ENCODE results near the gene RXRB.
"Not testable (repeated sequence)": the region's sequence is repeated elsewhere in the genome, so short reads cannot be mapped to it uniquely, and the experiment has no call there.

Gene RXRB

GRCh38 chr6:33200219-33201146 is at the start of gene RXRB, which contains the start of gene SLC39A7:
Gene RXRB (minus strand): TSS chr6:33200665. CDS start chr6:33200476, 189 bp downstream.
Gene SLC39A7 (plus strand): TSS chr6:33200867. CDS start chr6:33201246, 379 bp downstream.
- peak; percentile 91 to 99 (median 98) for DNase-seq

GRCh38 chr6:33249732-33250630 is 49.5 kb upstream of the RXRB start:
- no peak for DNase-seq

- DNase-seq, result peak; percentile 92 to 98 (median 95)
These were observed 48.7 kb upstream of the RXRB start for GRCh38 chr6:33248932-33249731.

DNA sequence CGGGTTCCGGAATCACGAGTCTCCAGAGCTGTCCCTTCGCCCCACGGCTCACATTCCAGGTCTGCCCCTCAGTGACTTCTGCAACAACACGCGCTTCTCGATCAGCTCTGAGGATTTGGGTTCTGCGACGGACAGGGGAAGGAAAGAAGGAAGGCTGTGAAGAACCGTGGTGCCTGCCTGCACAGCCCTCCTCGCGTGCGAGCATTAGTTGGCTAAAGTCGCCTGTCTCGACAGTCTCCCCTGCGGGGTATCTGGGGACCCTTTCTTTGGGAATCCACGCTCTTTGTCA is 48.1 kb upstream of the RXRB start:
- DNase-seq, result peak in 4 of 6 experiments; percentile 43 to 94 (median 65)

- DNase-seq, result peak; percentile 76 to 94 (median 87)
These were observed 47.6 kb upstream of the RXRB start for GRCh38 chr6:33247977-33248642.

- DNase-seq, result no peak
These were observed 43.0 kb upstream of the RXRB start for GRCh38 chr6:33243476-33243875.

GRCh38 chr6:33241968-33242367 is 41.5 kb upstream of the RXRB start:
- no peak for DNase-seq

DNA sequence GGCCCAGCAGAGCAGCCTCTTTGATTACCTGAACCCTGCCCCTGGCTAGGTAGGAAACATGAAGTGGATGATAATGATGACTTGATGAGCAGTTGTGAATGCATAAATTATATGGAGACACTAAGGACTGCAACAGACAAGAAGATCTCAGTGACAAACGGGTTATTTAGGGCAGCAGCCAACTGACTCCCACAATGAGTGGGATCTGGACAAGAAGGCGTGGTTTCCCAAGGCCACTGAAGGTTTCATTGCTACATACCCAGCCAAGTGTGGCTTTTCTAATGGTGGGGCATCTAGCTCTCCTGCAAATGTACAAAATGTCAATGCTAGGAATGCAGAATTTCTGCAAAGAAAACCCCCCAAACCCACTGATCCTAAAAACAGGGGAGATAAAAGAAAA is 37.3 kb upstream of the RXRB start:
- DNase-seq, result no peak

- no peak for DNase-seq
These were observed 36.4 kb upstream of the RXRB start for GRCh38 chr6:33236852-33237251.

GRCh38 chr6:33236328-33236727 is 35.9 kb upstream of the RXRB start:
- DNase-seq, result no peak

- no peak for DNase-seq
These were observed 34.8 kb upstream of the RXRB start for GRCh38 chr6:33235221-33235634.

DNA sequence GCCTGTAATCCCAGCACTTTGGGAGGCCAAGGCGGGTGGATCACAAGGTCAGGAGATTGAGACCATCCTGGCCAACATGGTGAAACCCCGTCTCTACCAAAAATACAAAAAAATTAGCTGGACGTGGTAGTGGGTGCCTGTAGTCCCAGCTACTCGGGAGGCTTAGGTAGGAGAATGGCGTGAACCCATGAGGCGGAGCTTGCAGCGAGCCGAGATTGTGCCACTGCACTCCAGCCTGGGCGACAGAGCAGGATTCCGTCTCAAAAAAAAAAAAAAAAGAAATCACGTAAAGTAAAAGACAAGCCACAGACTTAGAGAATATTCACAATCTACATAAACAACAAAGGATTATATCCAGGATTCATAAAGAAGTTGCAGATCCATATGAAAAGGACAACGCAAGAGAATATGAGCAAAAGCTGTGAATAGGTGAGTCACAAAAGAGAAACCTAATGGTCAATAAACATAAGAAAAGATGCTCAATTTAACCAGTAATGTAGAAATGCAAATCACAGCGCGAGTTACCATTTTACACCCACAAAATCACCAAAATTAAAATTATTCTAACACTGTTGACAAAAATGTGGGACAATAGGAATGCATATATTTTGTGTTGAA is 26.1 kb upstream of the RXRB start:
- DNase-seq, result not testable (repeated sequence)

DNA sequence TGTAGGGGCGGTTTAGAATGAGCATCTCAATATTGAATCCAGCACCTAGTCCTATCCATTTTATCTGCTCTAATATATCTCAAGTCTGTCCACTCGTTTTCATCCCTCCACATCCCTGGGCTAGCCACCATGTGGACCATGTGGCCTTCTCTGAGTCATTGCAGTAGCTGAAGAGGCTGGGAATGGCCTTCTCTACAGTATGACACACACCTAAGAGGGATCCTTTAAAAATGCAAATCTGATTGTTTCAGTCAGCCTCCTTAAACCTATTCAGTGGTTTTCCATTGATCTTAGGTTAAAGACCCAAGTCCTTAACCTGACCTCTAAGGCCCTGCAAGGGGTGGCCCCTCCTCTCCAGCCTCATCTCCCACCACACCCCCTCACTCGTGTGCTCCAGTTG is 17.2 kb upstream of the RXRB start:
- no peak for DNase-seq

- no peak for DNase-seq
These were observed 16.8 kb upstream of the RXRB start for GRCh38 chr6:33217246-33217645.

- DNase-seq, result no peak
These were observed 15.7 kb upstream of the RXRB start for GRCh38 chr6:33216117-33216649.

DNA sequence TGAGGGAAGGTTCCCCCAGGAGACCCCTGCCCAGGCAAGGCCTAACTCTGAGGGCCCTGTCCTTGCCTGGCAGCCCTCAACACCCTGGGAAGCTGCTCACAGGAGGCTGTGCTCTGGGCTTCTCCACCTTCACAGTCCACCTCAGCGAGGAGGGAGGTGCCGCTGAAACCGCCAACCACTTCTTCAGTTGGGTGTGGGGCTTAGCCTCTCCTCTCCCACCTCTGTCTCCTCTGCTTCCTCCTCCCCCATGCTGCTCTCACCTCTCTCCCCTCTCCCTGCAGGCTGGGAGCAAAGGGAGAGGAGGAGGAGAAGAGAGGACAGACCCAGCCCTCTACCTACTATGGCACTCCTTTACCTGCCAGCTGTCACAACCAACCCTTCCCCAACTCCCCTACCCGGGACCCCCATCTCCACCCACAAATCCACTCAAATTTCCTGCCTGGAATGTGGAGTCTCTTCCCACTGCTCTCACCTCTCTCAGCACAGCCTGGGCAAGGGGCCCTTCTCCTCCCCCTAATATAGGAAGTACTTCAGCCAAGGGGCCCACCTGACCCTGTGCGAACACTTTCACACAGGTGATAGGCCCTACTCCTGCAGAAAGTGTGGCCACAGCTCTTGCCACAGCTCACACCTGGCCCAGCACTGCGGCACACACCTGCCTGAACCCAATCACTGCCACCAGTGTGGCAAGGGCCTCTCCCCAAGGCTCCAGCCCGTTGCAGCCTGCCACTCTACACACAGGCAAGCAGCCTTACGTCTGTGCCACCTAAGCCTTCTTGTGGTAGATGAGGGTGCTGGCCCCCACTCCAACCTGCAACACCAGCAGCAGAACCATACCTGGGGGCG is 15.0 kb upstream of the RXRB start:
- no peak for DNase-seq

DNA sequence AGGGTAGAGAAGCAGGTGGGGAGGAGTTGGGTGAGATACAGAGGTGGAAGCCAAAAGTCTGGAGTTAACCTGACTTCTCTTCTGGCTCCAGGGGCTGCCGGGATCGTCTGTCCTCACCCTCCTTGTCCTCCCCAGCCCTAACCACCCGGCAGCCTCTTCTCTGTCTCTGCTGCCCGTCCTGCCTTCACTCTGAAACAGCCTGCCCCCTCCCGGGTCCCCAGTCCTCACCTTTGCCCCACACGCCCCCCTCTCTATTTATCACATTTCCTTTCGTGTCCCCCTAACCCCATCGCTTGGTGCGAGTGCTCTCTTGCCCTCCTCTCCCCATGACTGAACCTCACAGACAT is 13.5 kb upstream of the RXRB start:
- DNase-seq, result no peak

GRCh38 chr6:33213166-33213988 is 12.9 kb upstream of the RXRB start:
- peak in 3 of 6 experiments; percentile 17 to 21 (median 18) for DNase-seq

- no peak for DNase-seq
These were observed 12.3 kb upstream of the RXRB start for GRCh38 chr6:33212857-33213165.

Measured in stimulated activated naive CD4-positive, alpha-beta T cell (primary cell).